Loucy (cell line): ENCODE data around the gene KRT79.

Experiments used
- H2AFZ ChIP-seq: fragments of 200-600 bp; sonication (generic); 2 replicates; pipeline ENCODE4 v1.6.0; 2016; ENCODE audit warnings: antibody characterized with exemption, mild to moderate bottlenecking, low read length, moderate library complexity
- H3F3A ChIP-seq: fragments of 200-600 bp; 2 replicates; pipeline ENCODE4 v1.6.0; 2016; ENCODE audit warnings: antibody characterized with exemption, low read depth, mild to moderate bottlenecking
- H3K27me3 ChIP-seq: fragments of 200-600 bp; sonication (generic); 2 replicates; pipeline ENCODE4 v1.6.1; 2014; ENCODE audit warnings: low read length, mild to moderate bottlenecking; ENCODE audit not compliant: insufficient read depth, poor library complexity, severe bottlenecking
- H3K36me3 ChIP-seq: fragments of 200-600 bp; sonication (generic); 2 replicates; pipeline ENCODE4 v1.6.1; 2016; ENCODE audit warnings: low read length; ENCODE audit not compliant: insufficient read depth
- H3K4me1 ChIP-seq: fragments of 200-600 bp; sonication (generic); 2 replicates; pipeline ENCODE4 v1.5.1; 2014; ENCODE audit warnings: low read length, mild to moderate bottlenecking; ENCODE audit not compliant: insufficient read depth, poor library complexity, severe bottlenecking
- H3K4me2 ChIP-seq: fragments of 200-600 bp; sonication (generic); 2 replicates; pipeline ENCODE4 v1.6.0; 2014; ENCODE audit warnings: antibody characterized with exemption, low read length, low read depth, mild to moderate bottlenecking; ENCODE audit not compliant: poor library complexity, severe bottlenecking
- H3K4me3 ChIP-seq: fragments of 200-600 bp; sonication (generic); 2 replicates; pipeline ENCODE4 v1.5.1; 2014; ENCODE audit warnings: low read length, mild to moderate bottlenecking, mixed read lengths; ENCODE audit not compliant: poor library complexity, severe bottlenecking
- H3K79me2 ChIP-seq: fragments of 200-600 bp; sonication (generic); 2 replicates; pipeline ENCODE4 v1.6.1; 2014; ENCODE audit warnings: low read length; ENCODE audit not compliant: insufficient read depth
- H3K9ac ChIP-seq: fragments of 200-600 bp; sonication (generic); 2 replicates; pipeline ENCODE4 v1.6.0; 2014; ENCODE audit warnings: mild to moderate bottlenecking, low read depth, low read length, moderate library complexity; ENCODE audit not compliant: poor library complexity, severe bottlenecking
- H3K9me2 ChIP-seq: fragments of 200-600 bp; sonication (generic); replicated peaks from 2 replicates; pipeline ENCODE4 v1.6.1; 2016; ENCODE audit warnings: low read depth, low read length, mixed read lengths
- H3K9me3 ChIP-seq: fragments of 200-600 bp; sonication (generic); 2 replicates; pipeline ENCODE4 v1.6.1; 2014; ENCODE audit warnings: mild to moderate bottlenecking, antibody characterized with exemption, low read length, low read depth; ENCODE audit not compliant: insufficient read depth
- H4K20me1 ChIP-seq: fragments of 200-600 bp; sonication (generic); 2 replicates; pipeline ENCODE4 v1.6.0; 2014; ENCODE audit warnings: antibody characterized with exemption, low read length, mild to moderate bottlenecking; ENCODE audit not compliant: insufficient read depth, poor library complexity, severe bottlenecking
- EZH2phosphoT487 ChIP-seq: fragments of 200-600 bp; IDR thresholded peaks from 2 replicates; pipeline ENCODE4 v1.6.1; 2018; ENCODE audit warnings: antibody characterized with exemption, mild to moderate bottlenecking, moderate library complexity, borderline replicate concordance
- TF ChIP-seq, protein P1 (sequence below): fragments of 200-600 bp; sonication (generic); conservative IDR thresholded peaks from 2 replicates; pipeline ENCODE4 v1.5.1; 2014; ENCODE audit warnings: mild to moderate bottlenecking, antibody characterized with exemption, low read length

The KRT79 gene

DNA sequence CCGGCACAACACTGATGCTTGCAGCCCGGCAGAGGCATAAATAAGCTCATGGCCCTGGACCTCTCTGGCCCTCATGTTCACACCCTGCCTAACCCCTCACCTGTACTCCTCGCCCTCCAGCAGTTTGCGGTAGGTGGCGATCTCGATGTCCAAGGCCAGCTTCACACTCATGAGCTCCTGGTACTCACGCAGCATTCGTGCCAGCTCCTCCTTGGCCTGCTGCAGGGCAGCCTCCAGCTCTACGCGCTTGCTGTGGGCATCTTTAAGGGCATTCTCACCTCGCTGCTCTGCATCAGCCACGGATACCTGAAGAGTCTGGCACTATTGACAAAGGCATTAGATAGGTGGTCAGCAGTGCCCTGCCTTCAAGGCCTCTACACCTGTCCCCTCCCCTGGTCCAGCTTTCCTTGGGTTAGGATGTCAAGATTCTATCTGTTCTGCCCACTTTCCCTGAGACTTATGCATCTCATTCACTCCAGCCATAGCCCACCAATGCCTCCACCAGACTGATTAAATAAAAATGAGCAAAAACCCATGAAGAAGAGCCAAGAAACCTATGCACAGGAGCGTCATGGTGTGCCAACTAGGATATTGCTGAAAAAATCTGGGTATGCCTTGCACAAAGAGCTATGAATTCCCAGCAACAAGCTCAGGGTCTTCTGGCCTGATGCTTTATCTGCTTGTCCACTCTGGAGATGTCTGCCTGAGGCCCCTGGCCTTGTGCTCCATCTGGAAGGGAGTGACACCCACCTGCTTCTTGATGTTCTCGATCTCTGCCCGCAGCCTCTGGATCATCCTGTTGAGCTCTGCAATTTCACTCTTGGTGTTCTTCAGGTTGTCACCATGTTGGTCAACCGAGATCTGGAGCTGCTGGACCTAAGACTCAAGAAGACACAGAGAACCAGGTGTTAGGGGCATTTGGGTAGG lies 26.3 kb downstream of the KRT79 start:
- Histone ChIP-seq H3K4me1 (no peaks in the 10 kb centered on the region), H3K4me3 (no peak overlapping the region), H3K9ac (no peak overlapping the region), H3K9me2 (no peaks in the 10 kb centered on the region), H3K27me3 (no peaks in the 10 kb centered on the region), H3K4me2 (no peak overlapping the region), H3K36me3 (no peaks in the 10 kb centered on the region), H3F3A (no peaks in the 10 kb centered on the region), H2AFZ (no peak overlapping the region), H4K20me1 (no peaks in the 10 kb centered on the region), H3K79me2 (no peaks in the 10 kb centered on the region), H3K9me3 (no peaks in the 10 kb centered on the region)
- TF ChIP-seq EZH2phosphoT487, result no peak
- TF ChIP-seq, protein P1, sequence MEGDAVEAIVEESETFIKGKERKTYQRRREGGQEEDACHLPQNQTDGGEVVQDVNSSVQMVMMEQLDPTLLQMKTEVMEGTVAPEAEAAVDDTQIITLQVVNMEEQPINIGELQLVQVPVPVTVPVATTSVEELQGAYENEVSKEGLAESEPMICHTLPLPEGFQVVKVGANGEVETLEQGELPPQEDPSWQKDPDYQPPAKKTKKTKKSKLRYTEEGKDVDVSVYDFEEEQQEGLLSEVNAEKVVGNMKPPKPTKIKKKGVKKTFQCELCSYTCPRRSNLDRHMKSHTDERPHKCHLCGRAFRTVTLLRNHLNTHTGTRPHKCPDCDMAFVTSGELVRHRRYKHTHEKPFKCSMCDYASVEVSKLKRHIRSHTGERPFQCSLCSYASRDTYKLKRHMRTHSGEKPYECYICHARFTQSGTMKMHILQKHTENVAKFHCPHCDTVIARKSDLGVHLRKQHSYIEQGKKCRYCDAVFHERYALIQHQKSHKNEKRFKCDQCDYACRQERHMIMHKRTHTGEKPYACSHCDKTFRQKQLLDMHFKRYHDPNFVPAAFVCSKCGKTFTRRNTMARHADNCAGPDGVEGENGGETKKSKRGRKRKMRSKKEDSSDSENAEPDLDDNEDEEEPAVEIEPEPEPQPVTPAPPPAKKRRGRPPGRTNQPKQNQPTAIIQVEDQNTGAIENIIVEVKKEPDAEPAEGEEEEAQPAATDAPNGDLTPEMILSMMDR, result no peak

DNA sequence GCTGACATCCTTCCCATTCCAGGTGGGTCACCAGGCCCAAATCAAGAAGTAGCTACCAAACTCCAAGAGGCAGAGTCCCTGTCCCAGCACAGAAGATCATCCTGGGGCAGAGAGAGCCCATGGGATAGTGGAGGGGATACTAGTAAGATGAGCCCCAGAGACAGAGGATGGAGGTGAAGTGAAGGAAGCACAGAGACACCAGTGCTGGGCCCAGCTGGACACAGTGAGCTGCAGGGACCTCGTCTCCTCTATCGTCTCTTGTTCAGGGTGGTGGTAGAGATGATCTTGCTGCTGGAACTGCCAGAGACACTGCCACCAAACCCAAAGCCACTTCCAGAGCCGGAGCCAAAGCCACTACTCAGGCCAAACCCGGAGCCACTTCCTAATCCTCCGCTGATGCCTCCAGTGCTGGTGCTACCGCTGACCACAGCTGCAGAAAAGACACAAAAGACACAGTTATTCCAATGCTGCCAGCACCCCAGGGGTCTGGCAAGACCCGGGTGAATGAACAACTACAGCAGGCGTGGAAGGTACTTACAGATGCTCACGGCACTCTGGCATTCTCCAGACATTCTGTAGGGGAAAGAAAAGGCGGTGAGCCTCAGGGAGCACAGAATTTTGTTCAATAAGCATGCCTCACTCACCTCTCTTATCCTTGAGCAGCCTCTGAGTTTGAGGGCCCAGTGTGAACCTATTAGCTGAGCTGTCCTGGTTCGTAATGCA lies 27.1 kb downstream of the KRT79 start:
- H2AFZ ChIP-seq, result no peak overlapping the region
- H3F3A ChIP-seq, result no peaks in the 10 kb centered on the region
- no peaks in the 10 kb centered on the region for H3K79me2 ChIP-seq
- TF ChIP-seq EZH2phosphoT487, result no peak
- TF ChIP-seq, protein P1, result no peak
- H4K20me1 ChIP-seq, result no peaks in the 10 kb centered on the region
- no peak overlapping the region for H3K4me2 ChIP-seq
- no peaks in the 10 kb centered on the region for H3K4me1 ChIP-seq
- no peak overlapping the region for H3K4me3 ChIP-seq
- no peak overlapping the region for H3K9ac ChIP-seq
- no peaks in the 10 kb centered on the region for H3K9me2 ChIP-seq
- H3K27me3 ChIP-seq, result no peaks in the 10 kb centered on the region
- H3K9me3 ChIP-seq, result no peaks in the 10 kb centered on the region
- H3K36me3 ChIP-seq, result no peaks in the 10 kb centered on the region

DNA sequence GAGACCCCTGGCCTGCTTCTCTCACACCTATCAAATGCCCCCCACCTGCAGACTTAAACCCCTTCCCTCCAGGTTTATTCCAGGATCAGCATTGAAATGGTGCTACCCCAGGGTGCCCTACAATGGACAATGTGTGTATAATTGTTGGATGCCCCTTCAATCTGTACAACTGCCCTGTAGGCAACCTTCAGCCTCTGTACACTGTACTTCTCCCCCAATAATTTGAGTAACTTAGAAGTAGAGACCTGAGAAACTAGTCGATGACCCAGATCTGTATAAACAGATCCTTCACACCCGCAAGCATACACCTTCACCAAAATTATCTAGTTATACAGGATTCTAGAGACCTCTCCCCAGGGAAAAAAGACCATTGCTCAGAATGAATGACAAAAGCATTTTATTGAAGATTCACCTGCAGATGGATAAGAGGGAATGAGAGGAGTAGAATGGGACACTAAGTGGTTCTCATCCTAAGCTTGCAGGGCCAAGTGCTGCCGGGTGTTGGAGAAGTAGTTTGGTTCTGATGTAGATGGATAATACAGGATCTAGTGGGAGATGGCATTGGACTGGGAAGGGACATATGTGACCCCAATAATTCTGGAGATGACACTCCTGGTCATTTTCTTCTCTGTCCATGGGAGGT lies 27.8 kb downstream of the KRT79 start:
- H3K9ac ChIP-seq, result no peak overlapping the region
- no peaks in the 10 kb centered on the region for H3K4me1 ChIP-seq
- TF ChIP-seq, protein P1, result no peak
- TF ChIP-seq EZH2phosphoT487, result no peak
- no peak overlapping the region for H3K4me3 ChIP-seq
- no peaks in the 10 kb centered on the region for H4K20me1 ChIP-seq
- no peaks in the 10 kb centered on the region for H3K36me3 ChIP-seq
- no peaks in the 10 kb centered on the region for H3K27me3 ChIP-seq
- no peaks in the 10 kb centered on the region for H3K79me2 ChIP-seq
- no peak overlapping the region for H2AFZ ChIP-seq
- H3K9me2 ChIP-seq, result no peaks in the 10 kb centered on the region
- H3F3A ChIP-seq, result no peaks in the 10 kb centered on the region
- H3K9me3 ChIP-seq, result no peaks in the 10 kb centered on the region
- no peak overlapping the region for H3K4me2 ChIP-seq
